ENCODE data around the gene DESI1. TPM values are rescaled to one million over a fixed set of nuclear protein-coding genes. Genes with fewer than 3 reads are reported as not detected.

DESI1 gene
- total and polyA plus RNA-seq, 2 of the 13 experiments (the other 11 are each of a cell fraction or from before 2014, with no cell fraction given), result 21.6 to 29.2 TPM

DNA sequence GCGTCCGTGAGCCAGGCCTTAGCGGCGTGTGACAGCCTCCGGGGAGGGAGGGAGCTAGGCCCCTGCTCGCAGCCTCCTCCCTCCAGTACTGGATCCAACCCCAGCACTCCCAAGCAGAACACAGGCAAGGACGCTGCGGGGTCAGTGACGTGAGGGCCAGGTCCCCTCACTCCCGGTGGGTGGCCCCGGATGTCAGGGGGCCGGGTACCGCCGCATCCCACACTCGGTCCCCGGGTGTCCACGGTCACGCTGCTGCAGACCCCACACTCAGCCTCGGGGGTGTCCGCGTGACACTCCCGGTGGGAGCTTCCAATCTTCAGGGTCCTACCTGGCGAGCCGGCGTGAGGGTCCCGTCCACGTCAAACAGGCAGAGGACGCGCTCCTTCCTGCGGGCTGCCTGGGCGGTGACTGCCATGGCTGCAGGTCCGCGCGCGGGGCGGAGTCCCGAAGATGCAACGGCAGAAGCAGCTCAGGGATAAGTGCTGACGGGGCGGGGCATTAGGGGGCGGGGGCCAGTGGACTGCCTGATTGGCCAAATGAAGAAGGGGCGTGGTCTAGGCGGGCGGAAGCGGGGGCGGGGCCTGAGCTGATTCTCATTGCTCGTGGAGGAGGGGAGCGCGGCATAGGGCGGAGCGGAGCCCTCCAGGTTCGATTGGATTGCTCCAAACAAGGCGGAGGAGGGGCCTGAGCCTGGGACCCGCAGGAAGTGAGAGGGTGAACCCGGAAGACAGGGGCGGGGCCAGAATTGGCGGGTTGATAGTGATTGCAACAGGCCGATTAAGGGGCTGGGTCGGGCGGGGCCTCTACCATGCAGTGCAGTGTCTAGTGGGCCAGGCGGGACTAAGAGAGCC is 31.2 kb downstream of the DESI1 start, which contains the start of gene PMM1 (continued):
- TF ChIP-seq ZNF605 (CRISPR knock-in tag; IDR thresholded peaks at IDR 0.05), result peak; percentile 77; the same call in 1 of the 2 replicates
- no peak for TF ChIP-seq U2AF2 (IDR thresholded peaks at IDR 0.05; ENCODE audit: low read depth, low read length)
- no peak for TF ChIP-seq FOXC1 (CRISPR knock-in tag; IDR thresholded peaks at IDR 0.05; ENCODE audit: borderline replicate concordance)
- TF ChIP-seq ZNF17 (CRISPR knock-in tag; IDR thresholded peaks at IDR 0.05), result no peak
- TF ChIP-seq, protein P1, sequence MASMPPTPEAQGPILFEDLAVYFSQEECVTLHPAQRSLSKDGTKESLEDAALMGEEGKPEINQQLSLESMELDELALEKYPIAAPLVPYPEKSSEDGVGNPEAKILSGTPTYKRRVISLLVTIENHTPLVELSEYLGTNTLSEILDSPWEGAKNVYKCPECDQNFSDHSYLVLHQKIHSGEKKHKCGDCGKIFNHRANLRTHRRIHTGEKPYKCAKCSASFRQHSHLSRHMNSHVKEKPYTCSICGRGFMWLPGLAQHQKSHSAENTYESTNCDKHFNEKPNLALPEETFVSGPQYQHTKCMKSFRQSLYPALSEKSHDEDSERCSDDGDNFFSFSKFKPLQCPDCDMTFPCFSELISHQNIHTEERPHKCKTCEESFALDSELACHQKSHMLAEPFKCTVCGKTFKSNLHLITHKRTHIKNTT (CRISPR knock-in tag; IDR thresholded peaks at IDR 0.05), result no peak
- peak; percentile 24 for TF ChIP-seq JARID2 (CRISPR knock-in tag; IDR thresholded peaks at IDR 0.05; ENCODE audit: insufficient replicate concordance)
- no peak for TF ChIP-seq ZNF547 (CRISPR knock-in tag; IDR thresholded peaks at IDR 0.05)
- TF ChIP-seq, protein P2, sequence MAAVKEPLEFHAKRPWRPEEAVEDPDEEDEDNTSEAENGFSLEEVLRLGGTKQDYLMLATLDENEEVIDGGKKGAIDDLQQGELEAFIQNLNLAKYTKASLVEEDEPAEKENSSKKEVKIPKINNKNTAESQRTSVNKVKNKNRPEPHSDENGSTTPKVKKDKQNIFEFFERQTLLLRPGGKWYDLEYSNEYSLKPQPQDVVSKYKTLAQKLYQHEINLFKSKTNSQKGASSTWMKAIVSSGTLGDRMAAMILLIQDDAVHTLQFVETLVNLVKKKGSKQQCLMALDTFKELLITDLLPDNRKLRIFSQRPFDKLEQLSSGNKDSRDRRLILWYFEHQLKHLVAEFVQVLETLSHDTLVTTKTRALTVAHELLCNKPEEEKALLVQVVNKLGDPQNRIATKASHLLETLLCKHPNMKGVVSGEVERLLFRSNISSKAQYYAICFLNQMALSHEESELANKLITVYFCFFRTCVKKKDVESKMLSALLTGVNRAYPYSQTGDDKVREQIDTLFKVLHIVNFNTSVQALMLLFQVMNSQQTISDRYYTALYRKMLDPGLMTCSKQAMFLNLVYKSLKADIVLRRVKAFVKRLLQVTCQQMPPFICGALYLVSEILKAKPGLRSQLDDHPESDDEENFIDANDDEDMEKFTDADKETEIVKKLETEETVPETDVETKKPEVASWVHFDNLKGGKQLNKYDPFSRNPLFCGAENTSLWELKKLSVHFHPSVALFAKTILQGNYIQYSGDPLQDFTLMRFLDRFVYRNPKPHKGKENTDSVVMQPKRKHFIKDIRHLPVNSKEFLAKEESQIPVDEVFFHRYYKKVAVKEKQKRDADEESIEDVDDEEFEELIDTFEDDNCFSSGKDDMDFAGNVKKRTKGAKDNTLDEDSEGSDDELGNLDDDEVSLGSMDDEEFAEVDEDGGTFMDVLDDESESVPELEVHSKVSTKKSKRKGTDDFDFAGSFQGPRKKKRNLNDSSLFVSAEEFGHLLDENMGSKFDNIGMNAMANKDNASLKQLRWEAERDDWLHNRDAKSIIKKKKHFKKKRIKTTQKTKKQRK (IDR thresholded peaks at IDR 0.05; ENCODE audit: low read length), result no peak
- no peak for TF ChIP-seq KLF11 (CRISPR knock-in tag; IDR thresholded peaks at IDR 0.05)
- TF ChIP-seq RFXAP (CRISPR knock-in tag; IDR thresholded peaks at IDR 0.05; ENCODE audit: borderline replicate concordance), result no peak
- TF ChIP-seq ZNF331 (CRISPR knock-in tag; IDR thresholded peaks at IDR 0.05), result 0 out of 2 replicates have a peak, but pooled peaks have one; percentile 33
- TF ChIP-seq, protein P3, sequence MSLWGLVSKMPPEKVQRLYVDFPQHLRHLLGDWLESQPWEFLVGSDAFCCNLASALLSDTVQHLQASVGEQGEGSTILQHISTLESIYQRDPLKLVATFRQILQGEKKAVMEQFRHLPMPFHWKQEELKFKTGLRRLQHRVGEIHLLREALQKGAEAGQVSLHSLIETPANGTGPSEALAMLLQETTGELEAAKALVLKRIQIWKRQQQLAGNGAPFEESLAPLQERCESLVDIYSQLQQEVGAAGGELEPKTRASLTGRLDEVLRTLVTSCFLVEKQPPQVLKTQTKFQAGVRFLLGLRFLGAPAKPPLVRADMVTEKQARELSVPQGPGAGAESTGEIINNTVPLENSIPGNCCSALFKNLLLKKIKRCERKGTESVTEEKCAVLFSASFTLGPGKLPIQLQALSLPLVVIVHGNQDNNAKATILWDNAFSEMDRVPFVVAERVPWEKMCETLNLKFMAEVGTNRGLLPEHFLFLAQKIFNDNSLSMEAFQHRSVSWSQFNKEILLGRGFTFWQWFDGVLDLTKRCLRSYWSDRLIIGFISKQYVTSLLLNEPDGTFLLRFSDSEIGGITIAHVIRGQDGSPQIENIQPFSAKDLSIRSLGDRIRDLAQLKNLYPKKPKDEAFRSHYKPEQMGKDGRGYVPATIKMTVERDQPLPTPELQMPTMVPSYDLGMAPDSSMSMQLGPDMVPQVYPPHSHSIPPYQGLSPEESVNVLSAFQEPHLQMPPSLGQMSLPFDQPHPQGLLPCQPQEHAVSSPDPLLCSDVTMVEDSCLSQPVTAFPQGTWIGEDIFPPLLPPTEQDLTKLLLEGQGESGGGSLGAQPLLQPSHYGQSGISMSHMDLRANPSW (CRISPR knock-in tag; IDR thresholded peaks at IDR 0.05; ENCODE audit: borderline replicate concordance), result no peak
- peak; percentile 16; the same call in 1 of the 2 replicates for TF ChIP-seq ZNF205 (CRISPR knock-in tag; IDR thresholded peaks at IDR 0.05)
- no peak; the same call in 1 of the 2 replicates for TF ChIP-seq KLF6 (CRISPR knock-in tag; IDR thresholded peaks at IDR 0.05)
- no peak for TF ChIP-seq ZNF598 (CRISPR knock-in tag; IDR thresholded peaks at IDR 0.05; ENCODE audit: borderline replicate concordance)
- TF ChIP-seq PHB2 (IDR thresholded peaks at IDR 0.05; ENCODE audit: partially characterized antibody), result no peak
- no peak for TF ChIP-seq ZNF329 (CRISPR knock-in tag; IDR thresholded peaks at IDR 0.05; ENCODE audit: low read depth)
- TF ChIP-seq NBN (conservative IDR thresholded peaks at IDR 0.05), result no peak
- TF ChIP-seq BHLHE40 (IDR thresholded peaks at IDR 0.05; ENCODE audit: low read length), result no peak

All from HepG2 (cell line).